ENCODE data around the gene PRKAR1B. TPM values are rescaled to one million over a fixed set of nuclear protein-coding genes. Genes with fewer than 3 reads are reported as not detected.

The PRKAR1B gene
- total RNA-seq, 1 donor from 2014 or later, result 16.5 TPM

- ATAC-seq (no peak), DNase-seq (no peak)
- intact Hi-C loops (cut with micrococcal nuclease), result no loop called here
These were observed 194.5 kb downstream of the PRKAR1B start for GRCh38 chr7:532379-533143.

DNA sequence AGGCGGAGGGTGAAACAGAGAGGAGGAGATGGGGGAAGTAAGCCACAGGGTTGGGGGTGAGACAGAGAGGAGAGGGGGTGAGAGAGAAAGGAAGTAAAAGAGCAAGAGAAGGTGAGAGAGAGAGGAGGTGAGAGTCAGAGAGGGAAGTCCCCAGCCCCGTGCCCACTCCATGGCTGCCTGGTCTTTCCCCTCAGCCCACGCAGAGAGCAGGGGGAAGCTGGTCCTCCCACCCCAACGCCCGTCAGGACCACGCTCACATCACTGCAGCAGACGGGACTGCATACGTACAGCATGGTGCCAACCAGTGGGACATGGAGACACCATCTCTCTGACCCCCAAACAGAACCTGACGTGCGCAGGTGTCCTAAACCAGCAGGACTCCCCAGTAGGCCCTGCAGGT is 195.3 kb downstream of the PRKAR1B start:
- intact Hi-C loops (cut with micrococcal nuclease), result no loop called here

DNA sequence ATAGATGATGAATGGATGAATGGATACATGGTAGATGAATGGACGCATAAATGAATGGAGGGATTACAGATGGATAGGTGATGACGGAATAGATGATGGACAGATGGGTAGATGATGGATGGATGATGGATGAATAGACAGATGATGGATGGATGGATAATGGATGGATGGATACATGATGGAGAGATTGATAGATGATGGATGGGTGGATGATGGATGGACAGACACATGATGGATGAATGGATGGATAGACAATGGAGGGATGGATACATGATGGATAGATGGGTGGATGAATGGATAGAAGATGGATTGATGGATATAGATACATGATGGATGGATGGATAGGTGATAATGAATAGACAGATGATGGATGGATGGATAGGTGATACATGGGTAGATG is 198.6 kb downstream of the PRKAR1B start:
- DNase-seq (no peak), ATAC-seq (no peak)
- intact Hi-C loops (cut with micrococcal nuclease), result no loop called here

More for the DNA sequence above, 195.3 kb downstream of the PRKAR1B start:
- DNase-seq (no peak), ATAC-seq (no peak)

DNA sequence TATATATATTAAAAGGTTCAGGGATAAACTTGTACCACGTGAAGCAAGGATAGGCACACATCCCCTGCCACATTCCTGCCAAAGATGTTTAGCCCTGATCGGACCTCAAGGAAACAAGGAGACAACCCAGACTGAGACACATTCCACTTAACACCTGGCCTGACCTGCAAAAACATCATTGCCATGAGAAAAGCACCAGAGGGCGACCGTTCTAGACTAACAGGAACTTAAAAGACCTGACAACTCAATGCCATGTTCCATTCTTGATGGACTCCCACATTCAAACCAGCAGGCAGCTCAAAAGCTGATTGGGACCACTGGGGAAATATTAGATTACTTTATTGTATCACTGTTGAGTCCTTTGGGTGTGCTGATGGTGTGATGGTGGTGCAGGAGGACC is 199.4 kb downstream of the PRKAR1B start:
- DNase-seq, result no peak
- no peak for ATAC-seq
- intact Hi-C loops (cut with micrococcal nuclease), result no loop called here

DNA sequence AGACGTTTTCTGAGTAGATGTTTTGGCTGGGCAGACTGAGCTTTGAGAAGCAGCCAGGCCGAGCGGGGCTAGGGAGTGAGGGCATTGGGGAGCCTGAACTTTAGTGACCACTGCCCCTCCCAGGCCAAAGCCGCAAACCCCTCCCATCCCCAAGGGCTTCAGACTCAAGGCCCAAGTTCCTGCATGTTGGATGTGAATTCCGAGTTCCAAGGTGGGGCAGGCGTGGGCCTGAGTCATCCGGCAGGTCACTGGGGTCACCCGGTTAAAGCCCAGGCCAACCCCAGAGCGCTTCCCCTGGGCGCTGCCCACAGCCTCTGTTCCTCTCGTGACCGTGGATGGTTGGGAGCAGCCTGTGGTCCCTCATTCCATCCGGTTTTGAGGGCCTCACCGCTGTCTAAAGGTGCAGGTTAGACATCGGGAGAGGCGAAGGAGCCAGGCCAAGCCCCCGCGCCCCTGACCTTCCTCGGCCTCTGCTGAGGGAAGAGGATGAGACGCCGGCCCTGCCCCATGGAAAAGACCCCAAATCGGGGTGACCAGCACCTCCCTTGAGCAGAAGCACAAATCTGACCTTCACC is 200.5 kb downstream of the PRKAR1B start:
- DNase-seq (no peak), ATAC-seq (no peak)
- intact Hi-C loops (cut with micrococcal nuclease), result no loop called here

- intact Hi-C loops (cut with micrococcal nuclease), result no loop called here
- DNase-seq (no peak), ATAC-seq (no peak)
These were observed 201.3 kb downstream of the PRKAR1B start for GRCh38 chr7:525740-526139.

- intact Hi-C loops (cut with micrococcal nuclease), result no loop called here
- no peak for DNase-seq
- ATAC-seq, result no peak
These were observed 202.3 kb downstream of the PRKAR1B start for GRCh38 chr7:524800-525199.

DNA sequence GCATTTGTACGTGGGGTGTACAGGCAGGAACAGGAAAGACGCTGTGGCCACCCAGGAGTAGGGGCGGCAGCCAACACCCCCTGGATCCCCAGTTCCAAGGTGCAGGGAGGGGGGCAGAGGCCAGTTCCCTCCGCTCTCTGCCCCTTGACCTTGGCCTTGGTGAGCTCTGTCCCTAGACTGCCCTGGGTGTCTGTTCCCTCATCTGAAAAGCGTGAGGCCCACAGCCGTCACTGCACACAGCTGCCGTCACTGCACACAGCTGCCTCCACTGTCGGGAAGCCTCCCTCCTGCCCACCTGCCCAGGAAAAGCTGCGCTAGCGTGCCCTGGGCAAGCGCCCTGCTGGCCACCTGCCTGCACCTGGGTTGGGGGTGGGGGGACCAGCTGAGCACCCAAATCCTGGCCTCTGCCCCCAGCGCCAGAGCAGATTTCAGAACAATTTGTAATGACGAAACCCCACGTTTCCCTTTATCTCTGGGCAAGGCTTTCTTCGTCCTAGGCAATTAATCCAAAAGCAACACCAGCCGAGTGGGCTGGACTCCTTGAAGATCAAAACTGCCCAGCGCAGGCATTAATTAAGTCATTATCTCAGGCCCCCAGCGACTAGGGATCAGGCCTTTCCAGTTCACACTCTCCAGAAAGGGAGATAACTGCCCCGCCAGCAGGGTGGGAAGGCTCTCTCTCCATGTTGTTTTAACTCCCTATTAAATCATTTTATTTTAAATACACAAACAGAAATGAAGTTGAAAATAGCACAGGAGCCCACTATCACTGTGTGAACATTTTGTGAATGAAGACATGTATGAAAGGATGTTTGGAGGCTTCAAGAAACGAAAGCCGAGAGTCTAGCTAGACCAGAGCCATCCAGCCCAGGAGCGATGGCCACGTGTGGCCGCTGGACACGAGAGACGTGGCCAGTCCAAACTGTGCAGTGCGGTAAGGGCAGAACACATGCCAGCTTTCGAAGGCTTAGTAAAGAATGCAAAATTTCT is 203.4 kb downstream of the PRKAR1B start:
- intact Hi-C loops (cut with micrococcal nuclease), result no loop called here
- ATAC-seq (no peak), DNase-seq (no peak)

DNA sequence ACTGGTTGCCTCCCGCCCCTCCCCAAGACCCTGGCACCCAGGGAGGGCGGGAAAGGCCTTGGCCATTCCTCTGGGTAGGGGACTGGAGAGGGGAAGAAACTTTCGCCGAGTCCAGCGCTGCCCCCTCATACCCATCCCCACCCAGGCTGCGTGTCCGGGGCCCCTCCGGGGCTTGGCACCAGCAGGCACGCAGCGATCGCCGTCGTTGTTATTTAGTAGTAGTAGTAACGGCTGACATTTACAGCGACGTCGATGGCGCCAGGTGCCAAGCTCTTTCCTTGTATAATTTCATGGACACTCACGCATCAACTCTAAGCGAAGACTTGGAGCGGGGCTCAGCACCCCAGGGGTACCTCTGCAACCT is 204.1 kb downstream of the PRKAR1B start:
- no peak for ATAC-seq
- intact Hi-C loops (cut with micrococcal nuclease), result no loop called here
- no peak for DNase-seq

GRCh38 chr7:522071-522950 is 204.8 kb downstream of the PRKAR1B start:
- ATAC-seq, result peak; percentile 60
- peak; percentile 79 for DNase-seq
- intact Hi-C loops (cut with micrococcal nuclease), result no loop called here

- ATAC-seq (peak; percentile 47), DNase-seq (peak; percentile 92)
- intact Hi-C loops (cut with micrococcal nuclease), result no loop called here
These were observed 205.6 kb downstream of the PRKAR1B start for GRCh38 chr7:521221-522070.

- intact Hi-C loops (cut with micrococcal nuclease), result no loop called here
- ATAC-seq, result no peak
- peak; percentile 55 for DNase-seq
These were observed 206.4 kb downstream of the PRKAR1B start for GRCh38 chr7:520503-521161.

- peak; percentile 82 for DNase-seq
- ATAC-seq, result peak; percentile 27
- intact Hi-C loops (cut with micrococcal nuclease), result no loop called here
These were observed 207.3 kb downstream of the PRKAR1B start, which contains the start of gene PDGFA for GRCh38 chr7:519484-520390. Gene PDGFA, minus strand, starts transcription at chr7:519846. Its CDS starts 845 bp downstream, at chr7:519001.

- peak; percentile 65 for ATAC-seq
- intact Hi-C loops (cut with micrococcal nuclease), result no loop called here
These were observed 208.2 kb downstream of the PRKAR1B start for GRCh38 chr7:518630-519483.

DNA sequence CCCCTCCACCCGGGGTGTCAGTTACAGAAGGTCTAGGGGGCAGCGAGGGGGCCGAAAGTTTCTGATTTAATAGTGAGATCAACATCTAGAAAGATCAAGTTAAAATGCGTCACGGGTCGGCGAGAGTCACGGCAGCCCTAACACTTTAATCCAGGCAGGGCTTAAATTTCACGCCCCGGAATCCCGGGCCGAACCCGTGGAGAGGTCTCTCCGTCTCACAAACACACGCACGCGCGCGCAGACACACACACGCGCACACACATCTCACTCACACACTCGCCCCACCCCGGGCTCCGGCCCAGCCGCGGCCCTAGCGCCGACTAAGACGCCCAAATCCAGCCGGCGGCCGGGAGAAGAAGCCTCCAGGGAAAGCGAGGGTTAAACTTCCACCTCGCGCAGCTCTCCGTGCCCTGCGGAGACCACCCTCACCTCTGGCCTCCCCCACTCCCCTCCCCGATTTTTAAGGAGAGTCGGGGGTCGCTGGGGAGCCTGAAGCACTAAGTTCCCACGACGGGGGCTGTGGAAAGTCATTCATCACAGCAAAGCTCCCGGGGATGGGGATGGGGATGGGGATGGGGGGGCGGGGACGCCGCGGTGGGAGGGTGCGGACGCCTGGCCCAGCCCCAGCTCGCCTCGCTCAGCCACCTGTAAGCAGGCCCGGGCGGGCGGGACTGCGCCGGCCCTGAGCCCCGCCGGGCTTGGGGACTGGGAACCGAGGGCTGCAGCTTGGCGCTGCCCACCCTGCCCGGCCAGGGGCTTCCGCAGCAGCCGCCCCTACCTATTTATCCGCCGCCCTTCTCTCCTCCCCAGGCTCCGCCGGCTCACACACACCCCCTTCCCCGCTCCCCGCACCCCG is 209.1 kb downstream of the PRKAR1B start:
- intact Hi-C loops (cut with micrococcal nuclease), result no loop called here
- ATAC-seq (peak; percentile 24), DNase-seq (peak; percentile 85)

More at GRCh38 chr7:518630-519483, 208.2 kb downstream of the PRKAR1B start:
- peak; percentile 91 for DNase-seq

Measured in left ventricle myocardium superior (tissue), 1 donor.